ENCODE measurements around the gene TRIM66. TPM values are rescaled to one million over a fixed set of nuclear protein-coding genes. Genes with fewer than 3 reads are reported as not detected.

TRIM66 gene
- total RNA-seq, 1 experiment from 2014 or later, result 7.0 TPM

DNA sequence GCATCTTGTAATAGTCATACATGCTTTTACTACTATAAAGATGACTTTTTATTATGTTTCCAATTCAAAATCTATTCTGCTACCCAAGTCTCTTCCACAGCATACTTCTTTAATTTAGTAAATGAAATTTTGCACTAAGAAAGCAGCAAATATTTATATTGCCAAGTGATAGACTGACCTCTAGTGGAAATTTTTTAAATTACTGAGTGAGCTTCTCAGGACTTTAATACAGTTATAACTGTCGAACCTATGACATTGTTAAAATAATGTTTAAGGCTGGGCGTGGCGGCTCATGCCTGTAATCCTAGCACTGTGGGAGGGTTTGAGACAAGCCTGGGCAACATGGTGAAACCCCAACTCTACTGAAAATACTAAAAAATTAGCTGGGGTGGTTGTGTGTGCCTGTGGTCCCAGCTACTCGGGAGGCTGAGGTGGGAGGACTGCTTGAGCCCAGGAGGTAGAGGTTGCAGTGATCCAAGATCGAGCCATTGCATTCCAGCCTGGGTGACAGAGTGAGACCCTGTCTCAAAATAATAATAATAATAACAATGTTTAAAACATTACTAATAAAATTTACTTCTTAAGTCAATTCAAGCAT, 115.8 kb downstream of the TRIM66 start:
- DNase-seq (ENCODE audit: low spot score), result peak; percentile 76

DNA sequence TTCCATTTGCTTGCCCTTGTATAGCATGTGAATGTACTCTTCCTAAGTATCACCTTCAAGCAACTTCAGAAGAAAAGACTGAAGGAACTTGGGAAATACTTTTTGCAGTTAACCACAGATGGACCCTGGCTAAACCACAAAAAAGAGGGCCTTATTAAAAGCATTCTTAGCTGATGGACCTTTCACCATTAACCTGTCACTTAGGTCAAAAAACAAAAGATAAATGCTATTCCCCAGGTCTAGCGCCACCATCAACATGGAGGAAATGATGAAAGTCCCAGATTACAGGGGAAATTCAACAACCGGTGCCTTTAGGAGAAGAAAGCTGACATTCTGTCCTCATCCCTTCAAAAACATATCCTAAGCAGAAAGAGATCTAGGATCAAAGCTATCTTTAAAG, 117.9 kb downstream of the TRIM66 start:
- no peak for DNase-seq (ENCODE audit: low spot score)

Small RNA genes lying within 50 kb of the gene (small RNA-seq; reads per million reads assigned to genes)
- not detected for gene SNORA3A
- gene SNORA3B, result 0.43 reads per million

Other genes starting within 250 kb of the TRIM66 start
- not detected in 2 replicates for gene STK33, start 88.4 kb downstream of the TRIM66 start, total RNA-seq (2014; rRNA removed; shearing (Covaris generic))
- 2,307 and 2,374 TPM in 2 replicates for gene RPL27A, start 127 bp upstream of the TRIM66 start, total RNA-seq (2014; rRNA removed; shearing (Covaris generic))
- gene AKIP1, start 228.5 kb upstream of the TRIM66 start, total RNA-seq (2014; rRNA removed; shearing (Covaris generic)), result 19.3 and 26.3 TPM in 2 replicates

All from HT-29 (cell line).